HepG2 (cell line): ENCODE measurements around the gene HNRNPC. TPM values are rescaled to one million over a fixed set of nuclear protein-coding genes. Genes with fewer than 3 reads are reported as not detected.

ENCODE experiments used
- BCL6 ChIP-seq: IDR thresholded peaks from 2 replicates; pipeline ENCODE4 v1.6.1; 2016; ENCODE audit warnings: missing genetic modification reagents, missing compliant biosample characterization
- FOXA1 ChIP-seq, 2 experiments: fragments of 450-650 bp in 1 of 2; sonication (generic) in 1 of 2; formaldehyde crosslinking in 1 of 2; IDR thresholded peaks; 2 replicates each; pipeline versions ENCODE4 v1.4.0 to v1.6.1; 2016 to 2020; ENCODE audit warnings: missing genetic modification reagents in 1 of 2
- GLI4 ChIP-seq: sonication (generic); formaldehyde crosslinking; IDR thresholded peaks from 2 replicates; pipeline ENCODE4 v1.5.1; 2020; ENCODE audit warnings: missing genetic modification reagents, mild to moderate bottlenecking, moderate library complexity, borderline replicate concordance
- GPBP1L1 ChIP-seq: sonication (generic); formaldehyde crosslinking; IDR thresholded peaks from 2 replicates; pipeline ENCODE4 v1.5.0; 2020; ENCODE audit warnings: mild to moderate bottlenecking, missing genetic modification reagents
- HDAC1 ChIP-seq: sonication (generic); formaldehyde crosslinking; IDR thresholded peaks from 2 replicates; pipeline ENCODE4 v1.5.1; 2020; ENCODE audit warnings: mild to moderate bottlenecking, missing genetic modification reagents
- HNRNPL ChIP-seq: fragments of 200-400 bp; formaldehyde crosslinking; IDR thresholded peaks from 2 replicates; pipeline ENCODE4 v1.6.1; 2017; ENCODE audit warnings: mild to moderate bottlenecking, low read depth, low read length
- JARID2 ChIP-seq: sonication (generic); formaldehyde crosslinking; IDR thresholded peaks from 2 replicates; pipeline ENCODE4 v1.8.1; 2023; ENCODE audit warnings: missing genetic modification reagents, inconsistent platforms; ENCODE audit not compliant: insufficient replicate concordance
- JUNB ChIP-seq: sonication (generic); formaldehyde crosslinking; IDR thresholded peaks from 2 replicates; pipeline ENCODE4 v1.8.0; 2022; ENCODE audit warnings: missing genetic modification reagents, mild to moderate bottlenecking, borderline replicate concordance
- KDM3A ChIP-seq: IDR thresholded peaks from 2 replicates; pipeline ENCODE4 v1.6.1; 2018; ENCODE audit warnings: low read depth, missing compliant biosample characterization
- MEIS2 ChIP-seq: sonication (generic); formaldehyde crosslinking; IDR thresholded peaks from 2 replicates; pipeline ENCODE4 v1.9.0; 2021; ENCODE audit warnings: mild to moderate bottlenecking, missing genetic modification reagents
- ONECUT2 ChIP-seq: sonication (generic); formaldehyde crosslinking; IDR thresholded peaks from 2 replicates; pipeline ENCODE4 v1.4.0; 2020; ENCODE audit warnings: missing genetic modification reagents
- RBFOX2 ChIP-seq: fragments of 200-400 bp; formaldehyde crosslinking; IDR thresholded peaks from 2 replicates; pipeline ENCODE4 v1.6.1; 2017; ENCODE audit warnings: low read depth, mild to moderate bottlenecking, low read length
- RFXAP ChIP-seq: sonication (generic); formaldehyde crosslinking; IDR thresholded peaks from 2 replicates; pipeline ENCODE4 v1.4.0; 2020; ENCODE audit warnings: missing genetic modification reagents, borderline replicate concordance
- SATB2 ChIP-seq: sonication (generic); formaldehyde crosslinking; IDR thresholded peaks from 2 replicates; pipeline ENCODE4 v1.5.0; 2020; ENCODE audit warnings: missing genetic modification reagents
- TEAD3 ChIP-seq: optimal IDR thresholded peaks from 2 replicates; pipeline ENCODE3; 2016; ENCODE audit warnings: borderline replicate concordance
- THAP7 ChIP-seq: sonication (generic); formaldehyde crosslinking; IDR thresholded peaks from 2 replicates; pipeline ENCODE4 v1.8.1; 2023; ENCODE audit warnings: mild to moderate bottlenecking, missing genetic modification reagents
- ZEB1 ChIP-seq: IDR thresholded peaks from 2 replicates; pipeline ENCODE4 v1.6.1; 2012; ENCODE audit warnings: mild to moderate bottlenecking, low read depth, inconsistent platforms; ENCODE audit not compliant: insufficient replicate concordance
- ZFP37 ChIP-seq: sonication (generic); formaldehyde crosslinking; IDR thresholded peaks from 2 replicates; pipeline ENCODE4 v1.4.0; 2020; ENCODE audit warnings: missing genetic modification reagents, borderline replicate concordance
- ZGPAT ChIP-seq: IDR thresholded peaks from 2 replicates; pipeline ENCODE4 v1.6.1; 2016; ENCODE audit warnings: mild to moderate bottlenecking
- ZNF317 ChIP-seq: sonication (generic); formaldehyde crosslinking; IDR thresholded peaks from 2 replicates; pipeline ENCODE4 v1.5.0; 2020; ENCODE audit warnings: mild to moderate bottlenecking, missing genetic modification reagents
- ZNF326 ChIP-seq: sonication (generic); formaldehyde crosslinking; IDR thresholded peaks from 2 replicates; pipeline ENCODE4 v1.4.0; 2020; ENCODE audit warnings: missing genetic modification reagents, borderline replicate concordance
- ZNF34 ChIP-seq: sonication (generic); formaldehyde crosslinking; IDR thresholded peaks from 2 replicates; pipeline ENCODE4 v1.4.0; 2020; ENCODE audit warnings: mild to moderate bottlenecking, missing genetic modification reagents, borderline replicate concordance
- ZNF512B ChIP-seq: sonication (generic); formaldehyde crosslinking; IDR thresholded peaks from 2 replicates; pipeline ENCODE4 v1.5.1; 2020; ENCODE audit warnings: missing genetic modification reagents, mild to moderate bottlenecking, borderline replicate concordance
- ZNF549 ChIP-seq: sonication (generic); formaldehyde crosslinking; IDR thresholded peaks from 2 replicates; pipeline ENCODE4 v1.5.0; 2020; ENCODE audit warnings: missing genetic modification reagents
- ZNF720 ChIP-seq: sonication (generic); formaldehyde crosslinking; IDR thresholded peaks from 2 replicates; pipeline ENCODE4 v1.4.0; 2020; ENCODE audit warnings: missing genetic modification reagents
- polyA plus RNA-seq, 8 experiments: library from polyadenylated mRNA; depleted of rRNA in 3 of 8; stranded (reverse) in 7 of 8; unstranded in 1 of 8; fragments of >200 nt; fragmentation: Illumina TruSeq in 4 of 8; extraction: Trizol in 4 of 8; gene quantifications; 2 replicates each; pipeline versions ENCODE4 v1.2.1 to v1.2.3, GENCODE V29; 2011 to 2016; ENCODE audit warnings: low read depth in 4 of 8, missing spikeins in 1 of 8, mixed read lengths in 1 of 8; ENCODE audit not compliant: insufficient read depth in 1 of 8
- total RNA-seq, 5 experiments: library from RNA; depleted of rRNA; stranded (reverse); fragments of >200 nt; fragmentation: Illumina TruSeq; extraction: Trizol; gene quantifications; 2 replicates each; pipeline ENCODE4 v1.2.3, GENCODE V29; 2016; ENCODE audit warnings: low read depth in 1 of 5

The HNRNPC gene
- total and polyA plus RNA-seq, 2 of the 13 experiments (the other 11 are each of a cell fraction or from before 2014, with no cell fraction given), result 628 to 1,099 TPM

- TF ChIP-seq ZNF512B (CRISPR knock-in tag), result no peak; the same call in 1 of the 2 replicates
- TF ChIP-seq JARID2 (CRISPR knock-in tag), result no peak
- no peak for TF ChIP-seq ZEB1
- no peak for TF ChIP-seq SATB2 (CRISPR knock-in tag)
- TF ChIP-seq ZNF317 (CRISPR knock-in tag), result no peak
- no peak for TF ChIP-seq THAP7 (CRISPR knock-in tag)
- TF ChIP-seq JUNB (CRISPR knock-in tag), result no peak
- no peak for TF ChIP-seq ZFP37 (CRISPR knock-in tag)
- no peak for TF ChIP-seq ONECUT2 (CRISPR knock-in tag)
- no peak for TF ChIP-seq KDM3A (CRISPR knock-in tag)
- no peak for TF ChIP-seq ZNF720 (CRISPR knock-in tag)
- 0 out of 2 replicates have a peak, but pooled peaks have one; percentile 33 for TF ChIP-seq HDAC1 (CRISPR knock-in tag)
- TF ChIP-seq ZNF549, result no peak
- 0 out of 2 replicates have a peak, but pooled peaks have one; percentile 32 for TF ChIP-seq BCL6 (CRISPR knock-in tag)
- TF ChIP-seq RFXAP (CRISPR knock-in tag), result no peak
- no peak for TF ChIP-seq HNRNPL
- no peak for TF ChIP-seq RBFOX2
- no peak for TF ChIP-seq ZGPAT
- no peak for TF ChIP-seq TEAD3 (CRISPR knock-in tag)
- TF ChIP-seq MEIS2 (CRISPR knock-in tag), result no peak
- TF ChIP-seq ZNF326 (CRISPR knock-in tag), result no peak
- no peak for TF ChIP-seq GLI4 (CRISPR knock-in tag)
- no peak for TF ChIP-seq ZNF34 (CRISPR knock-in tag)
- no peak; the same call in 1 of the 2 replicates for TF ChIP-seq FOXA1 (IDR thresholded peaks at IDR 0.05)
- TF ChIP-seq FOXA1 (CRISPR knock-in tag; IDR thresholded peaks at IDR 0.05), result no peak
- TF ChIP-seq GPBP1L1 (CRISPR knock-in tag), result no peak
Measured at GRCh38 chr14:21302013-21302835, 33.0 kb upstream of the HNRNPC start (continued).
